HFFc6 (cell line): ENCODE results near the gene ACTRT2. TPM values are rescaled to one million over a fixed set of nuclear protein-coding genes. Genes with fewer than 3 reads are reported as not detected.

Experiments used
- DNase-seq: peaks from one replicate; pipeline ENCODE4 v3.0.0-alpha.2; 2018
- H3K27ac Mint-ChIP-seq: 2 replicates; pipeline ENCODE4 v1.8.0; 2020; ENCODE audit warnings: mild to moderate bottlenecking, mixed read lengths
- H3K27me3 Mint-ChIP-seq: 2 replicates; pipeline ENCODE4 v1.8.0; 2021; ENCODE audit warnings: mild to moderate bottlenecking, moderate library complexity, mixed read lengths; ENCODE audit not compliant: insufficient read depth
- H3K36me3 Mint-ChIP-seq: 2 replicates; pipeline ENCODE4 v1.8.0; 2021; ENCODE audit warnings: low read depth, mixed read lengths
- H3K4me1 Mint-ChIP-seq: 2 replicates; pipeline ENCODE4 v1.8.0; 2020; ENCODE audit warnings: low read depth, mixed read lengths
- H3K4me3 Mint-ChIP-seq: 2 replicates; pipeline ENCODE4 v1.8.0; 2020; ENCODE audit warnings: mild to moderate bottlenecking, moderate library complexity, mixed read lengths
- H3K9me3 Mint-ChIP-seq: 2 replicates; pipeline ENCODE4 v1.8.0; 2020; ENCODE audit warnings: mild to moderate bottlenecking, mixed read lengths
- CTCF ChIP-seq: fragments of 200-600 bp; sonication (generic); IDR thresholded peaks from 2 replicates; pipeline ENCODE4 v1.5.0; 2021; ENCODE audit warnings: antibody characterized with exemption, mild to moderate bottlenecking
- total RNA-seq, 6 experiments: library from RNA; stranded (reverse); fragmentation: NEBNext Ultra II Directional; extraction: Animal tissue kit (Norgen Biotek cat#: 25700); gene quantifications; 2 replicates in 1 of 6; 3 replicates in 5 of 6; pipeline ENCODE4 v1.2.3, GENCODE V29; 2021

Gene ACTRT2
- total RNA-seq, 6 experiments from 2014 or later: not detected

GRCh38 chr1:3054474-3054873, 33.2 kb downstream of the ACTRT2 start:
- H3K4me3 Mint-ChIP-seq: no peak overlapping the region
- no peaks in the 10 kb centered on the region for H3K4me1 Mint-ChIP-seq
- TF ChIP-seq CTCF: no peak
- no peak overlapping the region for H3K27ac Mint-ChIP-seq
- peaks cover 9% of the 10 kb centered on the region for H3K27me3 Mint-ChIP-seq
- H3K9me3 Mint-ChIP-seq: peaks cover 10% of the 10 kb centered on the region
- H3K36me3 Mint-ChIP-seq: peaks cover 6% of the 10 kb centered on the region
- DNase-seq: no peak

- Mint-ChIP-seq H3K27me3 (peaks cover 9% of the 10 kb centered on the region), H3K4me1 (no peaks in the 10 kb centered on the region)
These were observed 33.8 kb downstream of the ACTRT2 start for GRCh38 chr1:3055051-3055450.

GRCh38 chr1:3056641-3057040, 35.4 kb downstream of the ACTRT2 start:
- no peak overlapping the region for H3K4me3 Mint-ChIP-seq
- TF ChIP-seq CTCF: no peak
- peaks cover 6% of the 10 kb centered on the region for H3K36me3 Mint-ChIP-seq
- peaks cover 6% of the 10 kb centered on the region for H3K9me3 Mint-ChIP-seq
- H3K27me3 Mint-ChIP-seq: peaks cover 9% of the 10 kb centered on the region
- no peaks in the 10 kb centered on the region for H3K4me1 Mint-ChIP-seq
- no peak for DNase-seq
- no peak overlapping the region for H3K27ac Mint-ChIP-seq

More at GRCh38 chr1:3055051-3055450, 33.8 kb downstream of the ACTRT2 start:
- H3K36me3 Mint-ChIP-seq: peaks cover 6% of the 10 kb centered on the region
- TF ChIP-seq CTCF: no peak
- no peak overlapping the region for H3K27ac Mint-ChIP-seq
- peaks cover 10% of the 10 kb centered on the region for H3K9me3 Mint-ChIP-seq
- no peak for DNase-seq
- no peak overlapping the region for H3K4me3 Mint-ChIP-seq

- Mint-ChIP-seq H3K9me3 (no peaks in the 10 kb centered on the region; the same call in 1 of the 2 replicates), H3K27ac (no peak overlapping the region), H3K36me3 (no peaks in the 10 kb centered on the region), H3K4me1 (no peaks in the 10 kb centered on the region), H3K4me3 (no peak overlapping the region), H3K27me3 (peaks cover 9% of the 10 kb centered on the region)
- no peak for DNase-seq
- TF ChIP-seq CTCF: no peak
These were observed 37.2 kb downstream of the ACTRT2 start for GRCh38 chr1:3058263-3059030.

GRCh38 chr1:3060127-3060526, 38.9 kb downstream of the ACTRT2 start:
- no peaks in the 10 kb centered on the region for H3K36me3 Mint-ChIP-seq
- H3K4me1 Mint-ChIP-seq: no peaks in the 10 kb centered on the region

More at GRCh38 chr1:3060127-3060526, 38.9 kb downstream of the ACTRT2 start:
- H3K9me3 Mint-ChIP-seq: no peaks in the 10 kb centered on the region
- H3K27ac Mint-ChIP-seq: no peak overlapping the region
- no peak for DNase-seq
- no peak for TF ChIP-seq CTCF
- H3K4me3 Mint-ChIP-seq: no peak overlapping the region
- peaks cover 22% of the 10 kb centered on the region for H3K27me3 Mint-ChIP-seq
